Loucy (cell line): ENCODE measurements around the gene PPP6C.

Experiments used
- EZH2phosphoT487 ChIP-seq: fragments of 200-600 bp; IDR thresholded peaks from 2 replicates; pipeline ENCODE4 v1.6.1; 2018; ENCODE audit warnings: antibody characterized with exemption, mild to moderate bottlenecking, moderate library complexity, borderline replicate concordance
- TF ChIP-seq, protein P1 (sequence below): fragments of 200-600 bp; sonication (generic); conservative IDR thresholded peaks from 2 replicates; pipeline ENCODE4 v1.5.1; 2014; ENCODE audit warnings: mild to moderate bottlenecking, antibody characterized with exemption, low read length

DNA sequence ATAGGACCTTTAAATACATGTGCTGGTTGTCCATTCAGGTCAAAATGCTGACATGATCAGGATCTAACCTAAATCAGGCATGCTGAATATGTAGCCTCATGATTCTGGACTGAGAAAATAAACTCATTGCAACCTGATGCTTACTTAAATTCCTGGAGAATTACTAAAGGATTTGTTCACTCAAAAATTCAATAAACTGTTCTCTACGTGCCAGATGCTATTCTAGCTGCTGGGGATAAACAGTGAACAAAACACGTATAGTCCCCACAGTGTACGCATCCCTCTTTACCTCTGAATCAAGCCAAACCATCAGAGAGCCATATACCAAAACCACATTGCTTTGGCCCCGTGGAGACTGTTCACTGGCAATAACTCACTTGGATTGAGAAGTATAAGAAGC is 52.4 kb downstream of the PPP6C start:
- TF ChIP-seq, protein P1, sequence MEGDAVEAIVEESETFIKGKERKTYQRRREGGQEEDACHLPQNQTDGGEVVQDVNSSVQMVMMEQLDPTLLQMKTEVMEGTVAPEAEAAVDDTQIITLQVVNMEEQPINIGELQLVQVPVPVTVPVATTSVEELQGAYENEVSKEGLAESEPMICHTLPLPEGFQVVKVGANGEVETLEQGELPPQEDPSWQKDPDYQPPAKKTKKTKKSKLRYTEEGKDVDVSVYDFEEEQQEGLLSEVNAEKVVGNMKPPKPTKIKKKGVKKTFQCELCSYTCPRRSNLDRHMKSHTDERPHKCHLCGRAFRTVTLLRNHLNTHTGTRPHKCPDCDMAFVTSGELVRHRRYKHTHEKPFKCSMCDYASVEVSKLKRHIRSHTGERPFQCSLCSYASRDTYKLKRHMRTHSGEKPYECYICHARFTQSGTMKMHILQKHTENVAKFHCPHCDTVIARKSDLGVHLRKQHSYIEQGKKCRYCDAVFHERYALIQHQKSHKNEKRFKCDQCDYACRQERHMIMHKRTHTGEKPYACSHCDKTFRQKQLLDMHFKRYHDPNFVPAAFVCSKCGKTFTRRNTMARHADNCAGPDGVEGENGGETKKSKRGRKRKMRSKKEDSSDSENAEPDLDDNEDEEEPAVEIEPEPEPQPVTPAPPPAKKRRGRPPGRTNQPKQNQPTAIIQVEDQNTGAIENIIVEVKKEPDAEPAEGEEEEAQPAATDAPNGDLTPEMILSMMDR: no peak
- TF ChIP-seq EZH2phosphoT487: no peak
